Activated naive CD4-positive, alpha-beta T cell (primary cell): Measurements from ENCODE around the gene ENO2.

Source experiments
- DNase-seq, 4 experiments: peaks; one replicate each; lab custom pipeline; 2025; lab: John Stamatoyannopoulos, UW

ENO2 gene

DNA sequence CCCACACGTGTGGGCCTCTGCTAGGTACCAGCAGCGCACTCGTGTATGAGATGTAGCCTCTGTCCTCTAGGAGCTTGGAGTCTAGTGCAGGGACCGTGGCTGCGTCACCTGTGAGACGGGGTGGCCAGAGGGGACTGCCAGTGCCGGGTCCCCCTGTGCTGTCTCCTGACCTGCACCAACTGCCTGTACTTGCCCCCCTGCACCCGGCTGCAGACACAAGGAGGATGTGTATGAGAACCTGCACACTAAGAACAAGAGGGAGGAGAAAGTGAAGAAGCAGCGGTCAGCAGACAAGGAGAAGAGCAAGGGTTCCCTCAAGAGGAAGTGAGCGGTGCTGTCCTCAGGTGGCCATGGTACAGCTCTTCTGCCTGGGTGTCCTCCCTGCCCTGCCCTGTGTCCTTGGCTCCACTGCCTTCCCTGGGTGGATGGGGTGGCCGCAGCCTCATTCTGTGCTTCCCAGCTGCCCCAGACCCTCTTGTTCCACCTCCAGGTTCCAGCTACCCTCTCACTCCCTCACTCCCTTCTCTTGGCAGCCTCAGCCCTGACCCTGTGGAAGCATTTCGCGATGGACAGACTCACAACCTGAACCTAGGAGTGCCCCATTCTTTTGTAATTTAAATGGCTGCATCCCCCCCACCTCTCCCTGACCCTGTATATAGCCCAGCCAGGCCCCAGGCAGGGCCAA is 46.4 kb downstream of the ENO2 start:
- no peak for DNase-seq

DNA sequence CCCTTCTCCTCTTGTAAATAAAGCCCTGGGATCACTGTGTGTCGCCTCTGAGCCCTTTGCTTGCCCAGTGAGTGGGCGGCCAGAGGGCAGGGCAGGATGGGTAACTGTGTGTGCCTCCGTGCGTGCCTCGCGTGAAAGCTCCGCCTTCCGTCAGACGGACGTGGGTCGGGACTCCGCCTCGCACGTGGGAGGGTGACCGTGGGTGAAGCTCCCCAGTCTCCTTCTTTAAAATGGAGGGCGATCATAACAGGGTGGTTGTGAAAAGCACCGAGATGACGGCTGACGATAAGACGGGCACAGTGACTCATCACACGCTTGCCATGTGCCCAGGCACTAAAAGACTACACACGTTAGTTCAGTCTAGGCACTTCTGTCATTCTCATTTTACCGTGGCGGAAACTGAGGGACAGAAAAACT is 46.9 kb downstream of the ENO2 start:
- DNase-seq, result peak; percentile 58 to 82 (median 68)

DNA sequence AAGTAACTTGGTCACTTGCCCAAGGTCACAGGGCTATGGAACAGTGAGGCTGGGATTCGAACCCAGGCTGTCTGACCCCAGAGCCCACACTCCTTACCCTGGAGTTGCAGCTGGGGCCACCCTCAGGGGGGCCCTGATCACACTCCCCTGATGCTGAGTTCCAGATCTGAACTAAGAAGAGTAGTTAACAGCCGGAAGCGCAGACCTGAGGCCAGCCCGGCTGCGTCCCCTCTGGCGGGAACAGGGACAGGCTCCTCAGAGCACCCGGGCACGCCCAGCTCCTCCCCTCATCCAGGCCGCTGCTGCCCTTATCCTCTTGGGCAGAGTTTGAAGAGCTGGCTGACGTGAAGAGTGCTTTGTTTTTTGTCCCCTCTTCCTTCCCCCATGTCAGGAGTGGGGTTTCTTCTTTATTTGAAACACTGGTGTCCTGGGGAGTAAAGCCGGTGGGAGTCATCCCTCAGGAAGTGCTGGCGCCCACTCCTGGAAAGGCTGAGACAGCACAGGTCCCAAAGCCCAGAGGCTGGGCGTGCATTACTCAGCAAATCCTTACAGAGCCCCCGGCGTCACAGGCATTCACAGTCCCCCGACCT is 47.4 kb downstream of the ENO2 start:
- no peak for DNase-seq

DNA sequence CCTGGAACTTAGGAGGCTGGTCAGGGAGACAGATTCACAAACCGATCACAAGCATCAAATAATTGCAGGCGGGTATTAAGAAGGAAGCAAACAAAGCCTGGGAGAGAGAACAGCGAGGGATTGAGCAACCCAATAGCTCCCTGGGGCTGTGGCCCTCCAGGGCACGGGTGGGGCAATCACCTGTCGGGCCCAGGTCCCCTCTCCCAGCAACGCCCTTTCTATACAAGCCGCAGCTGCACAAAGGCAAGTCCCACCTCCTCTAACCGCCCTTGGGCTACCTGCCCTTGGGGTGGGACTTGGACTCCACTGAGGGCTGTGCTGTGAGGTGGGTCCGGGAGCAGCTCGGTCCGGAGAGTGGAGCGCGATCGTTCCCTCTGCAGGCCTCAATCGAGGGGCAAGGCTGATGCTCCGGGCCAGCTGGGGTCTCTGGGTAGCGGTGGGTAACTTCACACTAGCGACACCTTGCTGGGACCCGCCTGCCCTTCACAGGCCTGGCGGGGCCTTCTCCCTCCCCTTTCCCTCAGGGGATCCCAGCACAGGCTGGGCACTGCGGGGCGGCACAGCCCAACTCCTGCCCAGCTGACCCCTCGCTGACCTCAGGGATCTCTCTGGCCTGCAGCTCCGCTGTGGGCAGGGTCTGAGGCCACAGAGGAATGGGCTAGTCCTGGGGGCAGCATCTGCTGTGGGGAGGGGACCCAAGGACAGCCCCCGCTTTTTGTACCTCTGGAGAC is 48.1 kb downstream of the ENO2 start:
- no peak for DNase-seq

DNA sequence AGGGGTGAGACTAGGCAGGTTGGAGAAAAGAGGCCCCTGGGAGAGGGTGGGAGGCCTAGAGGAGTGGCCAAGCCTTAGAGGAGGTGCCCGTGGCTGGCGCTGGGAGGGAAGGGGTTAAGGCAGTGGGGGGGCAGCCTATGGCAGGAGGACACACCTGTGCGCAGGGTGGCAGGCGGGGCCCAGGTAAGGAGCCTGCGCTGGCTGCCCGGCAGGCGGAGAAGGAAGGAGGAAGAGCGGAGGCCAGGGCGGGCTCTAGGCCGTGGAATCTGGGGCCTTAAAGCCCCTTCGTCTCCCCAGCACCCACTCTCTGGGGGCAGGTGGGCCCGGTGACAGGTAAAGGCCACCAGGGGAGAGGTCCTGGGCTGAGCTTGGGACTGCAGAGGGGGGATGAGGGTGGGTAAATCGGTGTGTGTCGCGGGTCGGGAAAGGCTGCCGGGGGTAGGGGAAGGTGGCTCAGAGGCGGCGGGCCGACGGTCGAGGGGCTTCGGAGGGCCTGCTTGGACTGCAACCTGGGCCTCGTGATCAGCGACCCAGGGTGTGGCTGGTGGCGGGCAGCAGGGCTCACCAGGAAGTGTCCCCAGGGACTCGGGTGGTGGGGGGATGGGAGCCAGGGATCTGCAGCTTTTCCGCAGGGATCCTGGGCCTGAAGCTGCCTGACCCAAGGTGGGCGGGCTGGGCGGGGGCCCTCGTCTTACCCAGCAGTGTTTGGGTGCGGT is 48.8 kb downstream of the ENO2 start:
- no peak for DNase-seq

DNA sequence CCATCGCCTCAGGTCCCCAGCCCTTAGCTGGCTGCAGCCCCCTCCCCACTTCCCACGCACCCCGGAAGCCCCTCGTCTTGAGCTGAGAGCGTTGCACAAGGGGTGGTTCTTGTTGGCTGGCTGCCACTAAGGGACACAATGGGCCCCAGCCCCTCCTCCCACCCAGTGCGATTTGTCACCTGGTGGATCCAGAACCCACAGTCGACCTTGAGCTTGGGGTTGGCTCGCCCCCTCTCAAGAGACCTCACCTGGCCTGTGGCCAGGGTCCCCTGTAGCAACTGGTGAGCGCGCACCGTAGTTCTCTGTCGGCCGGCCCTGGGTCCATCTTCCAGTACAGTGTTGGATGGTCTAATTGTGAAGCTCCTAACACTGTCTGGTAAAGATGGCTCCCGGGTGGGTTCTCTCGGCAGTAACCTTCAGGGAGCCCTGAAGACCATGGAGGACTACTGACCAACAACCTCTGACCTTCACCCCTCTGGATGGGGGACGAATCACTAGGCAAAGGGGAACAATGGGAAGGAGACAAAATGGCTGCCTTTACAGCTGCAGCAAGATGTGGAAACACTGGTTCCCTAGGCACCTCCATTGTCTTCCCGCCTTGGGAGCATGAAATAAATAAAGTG is 49.5 kb downstream of the ENO2 start:
- no peak for DNase-seq

DNA sequence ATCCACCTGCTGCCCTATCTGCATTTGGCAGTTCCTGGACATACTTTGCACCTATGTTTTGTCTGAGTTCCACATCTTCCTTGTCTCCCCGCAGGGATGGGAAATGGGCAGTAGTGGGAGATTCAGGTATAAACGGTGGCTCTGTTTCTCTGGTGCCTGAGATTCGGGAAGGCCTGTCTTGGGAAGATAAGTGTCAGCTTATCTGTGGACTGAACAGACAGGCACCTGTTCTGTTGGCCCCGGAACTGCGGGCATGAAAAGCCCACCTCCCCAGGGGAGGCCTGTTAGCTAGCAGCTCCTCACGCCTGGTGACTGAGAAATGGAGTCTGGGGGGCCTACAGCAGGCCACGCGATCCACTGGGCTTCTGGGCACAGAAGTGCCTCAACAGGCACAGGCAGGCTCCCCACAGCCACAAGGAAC is 50.2 kb downstream of the ENO2 start:
- no peak for DNase-seq

DNA sequence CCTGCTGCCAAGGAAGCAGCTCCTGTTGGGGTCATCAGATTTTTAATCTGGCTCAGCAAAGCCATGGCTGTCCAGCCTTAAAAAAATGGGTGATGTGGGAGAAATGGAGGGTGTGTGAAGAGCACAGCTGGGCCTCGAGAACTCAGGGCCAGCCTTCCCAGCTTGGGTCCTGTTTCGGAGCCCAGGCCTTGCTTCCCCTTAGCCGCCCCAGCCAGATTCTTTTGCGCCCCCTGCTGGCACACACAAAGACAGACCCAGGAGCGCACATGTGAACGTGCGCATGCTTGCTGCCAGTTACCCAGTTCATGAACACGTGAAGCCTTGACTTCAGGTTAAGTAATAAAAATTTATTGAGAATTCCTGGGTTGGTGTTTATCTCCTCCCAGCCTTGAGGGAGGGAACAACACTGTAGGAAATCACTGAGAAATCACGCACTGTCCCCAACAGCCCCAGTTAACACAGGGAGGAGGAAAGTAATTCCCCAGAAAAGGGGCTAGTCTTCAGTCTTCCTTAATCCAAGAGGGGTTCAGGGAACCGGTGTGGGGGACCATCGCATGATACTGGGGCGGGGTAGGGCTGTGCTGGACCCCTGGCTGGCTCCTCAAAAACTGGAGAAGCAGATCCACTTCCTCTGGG is 50.8 kb downstream of the ENO2 start:
- peak; percentile 57 to 84 (median 80) for DNase-seq

DNA sequence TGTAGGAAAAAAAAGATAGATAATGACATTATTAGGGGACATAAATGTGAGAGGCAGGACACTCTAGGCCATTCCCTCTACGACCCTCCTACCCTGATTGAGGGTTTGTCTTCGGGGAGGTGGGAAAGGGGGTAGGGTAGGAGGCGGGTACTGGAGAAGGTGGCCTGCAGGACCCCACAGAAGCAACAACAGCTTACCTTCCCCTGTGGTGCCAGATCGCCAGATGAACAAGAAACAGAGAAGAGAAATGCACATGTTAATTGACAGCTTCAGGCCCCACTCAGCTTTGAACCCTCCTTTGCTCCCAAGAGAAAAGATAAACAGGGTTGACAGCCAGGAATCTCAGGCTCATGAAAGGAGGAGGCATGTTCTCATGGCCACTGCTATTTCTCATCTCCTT is 51.3 kb downstream of the ENO2 start:
- no peak for DNase-seq

DNA sequence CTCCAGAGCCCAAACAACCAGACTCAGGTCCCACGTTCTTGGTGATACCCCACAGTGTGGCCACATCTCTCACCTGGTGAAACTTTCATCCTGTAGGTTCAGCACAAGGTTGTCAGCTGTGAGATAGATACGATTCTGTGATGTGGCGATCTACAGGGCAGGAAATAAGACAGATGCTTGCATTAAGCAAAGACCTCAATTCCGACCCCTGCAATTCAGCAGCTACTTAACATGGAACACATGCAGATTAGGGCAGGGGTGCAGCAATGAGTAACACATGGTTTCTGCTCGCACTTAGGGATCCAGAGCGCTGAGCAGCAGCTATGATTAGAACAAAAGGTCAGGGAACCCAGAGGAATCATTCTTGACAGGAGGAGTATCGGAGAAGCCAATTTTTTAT is 52.0 kb downstream of the ENO2 start:
- DNase-seq, result no peak

DNA sequence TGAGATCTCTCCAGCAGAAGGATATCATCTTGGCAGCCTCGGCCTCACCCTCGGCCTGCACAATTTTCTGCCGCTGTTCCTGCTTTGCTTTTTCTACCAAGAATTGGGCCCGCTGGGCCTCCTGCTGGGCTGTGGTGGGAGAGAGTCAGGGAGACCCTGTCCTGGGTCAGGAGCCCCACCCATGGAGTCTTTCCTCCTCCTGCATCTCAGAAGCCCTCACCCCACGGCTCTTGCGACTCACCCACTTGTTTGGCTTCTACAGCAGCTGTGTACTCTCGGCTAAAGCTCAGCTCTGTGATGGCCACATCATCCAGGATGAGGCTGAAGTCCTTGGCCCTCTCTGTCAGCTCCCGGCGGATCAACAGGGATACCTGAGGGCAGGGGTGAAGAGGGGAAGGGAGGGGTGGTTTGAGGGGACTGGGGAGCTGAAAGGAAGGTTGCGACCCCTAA is 53.3 kb downstream of the ENO2 start:
- no peak for DNase-seq

DNA sequence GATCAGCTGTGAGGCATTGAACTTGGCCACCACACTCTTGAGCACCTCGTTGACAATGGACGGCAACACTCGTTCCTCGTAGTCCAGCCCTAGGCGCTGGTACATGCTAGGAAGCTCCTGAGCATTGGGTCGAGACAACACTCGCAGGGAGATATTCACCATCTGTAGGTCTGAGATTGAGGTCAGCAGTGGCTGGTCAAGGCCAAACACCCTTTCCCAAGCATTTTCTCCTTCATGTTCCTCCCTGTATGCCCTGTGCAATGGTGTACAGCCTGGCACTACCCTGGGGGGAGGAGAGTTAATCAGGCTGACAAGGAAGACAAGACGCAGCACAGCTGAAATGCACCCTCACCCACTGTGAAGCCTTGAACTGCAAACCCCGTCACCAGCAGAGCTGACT is 54.0 kb downstream of the ENO2 start:
- no peak for DNase-seq

DNA sequence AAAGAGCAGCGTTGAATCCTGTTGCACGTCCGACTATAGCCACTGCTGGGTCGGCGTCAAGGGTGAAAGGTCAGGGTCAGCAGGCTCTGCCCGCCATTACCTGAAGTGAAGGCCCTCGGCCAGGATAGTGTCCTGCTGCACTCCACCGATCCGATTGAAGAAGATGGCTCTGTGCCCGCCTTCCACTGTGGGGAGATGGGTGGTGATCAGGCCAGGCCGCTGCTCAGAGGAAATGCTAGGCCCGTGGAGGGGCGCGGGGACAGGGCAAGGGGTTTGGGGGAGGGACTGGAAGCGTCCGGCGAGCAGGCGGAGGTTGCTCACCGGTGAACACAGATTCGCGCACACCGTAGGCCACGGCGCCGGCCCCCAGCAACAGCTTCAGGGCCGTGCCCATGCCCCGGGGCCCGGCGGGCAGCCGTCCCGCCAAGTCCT is 55.7 kb downstream of the ENO2 start:
- no peak for DNase-seq
